OCI-LY1 (cell line): Measurements from ENCODE around the gene AKAP9.

Source experiments
- CTCF ChIP-seq: fragments of 200-600 bp; sonication (generic), shearing (Covaris generic); IDR thresholded peaks from 2 replicates; pipeline ENCODE4 v1.5.1; 2017; ENCODE audit warnings: mild to moderate bottlenecking, antibody characterized with exemption, low read length, moderate library complexity, mixed read lengths
- EZH2 ChIP-seq: fragments of 200-600 bp; sonication (generic), shearing (Covaris generic); IDR thresholded peaks from 2 replicates; pipeline ENCODE4 v1.8.0; 2017; ENCODE audit warnings: borderline replicate concordance, mixed run types, mild to moderate bottlenecking, antibody characterized with exemption, low read length, moderate library complexity, mixed read lengths

- TF ChIP-seq CTCF = no peak
- TF ChIP-seq EZH2 = no peak
Observed at GRCh38 chr7:91898240-91898992, 42.2 kb upstream of the AKAP9 start.
